ENCODE results near the gene VIL1.

- TF ChIP-seq CTCF (conservative IDR thresholded peaks at IDR 0.05; ENCODE audit: low read depth, low read length) (no peak), EZH2 (IDR thresholded peaks at IDR 0.05; ENCODE audit: low read length, unreplicated experiment) (no peak), EZH2phosphoT487 (IDR thresholded peaks at IDR 0.05; ENCODE audit: borderline replicate concordance, low read length) (no peak)
Observed at GRCh38 chr2:218428846-218429558, 10.1 kb downstream of the VIL1 start.
